Activated naive CD8-positive, alpha-beta T cell treated with anti-CD3 and anti-CD28 coated beads, Interleukin-2, amount 50 U/mL, for 24 hours (primary cell): ENCODE measurements around the gene SLX4IP.

ENCODE experiments used
- ATAC-seq: fragments of 150-1000 bp; cut with Tn5 transposase; one replicate; pipeline ENCODE4 v1.10.0; 2021
- DNase-seq: peaks from one replicate; pipeline ENCODE4 v3.0.0; 2021
- H3K27ac Mint-ChIP-seq: one replicate; pipeline ENCODE4 v1.8.0; 2021; ENCODE audit warnings: mild to moderate bottlenecking, mixed read lengths
- H3K27me3 Mint-ChIP-seq: one replicate; pipeline ENCODE4 v1.8.0; 2021; ENCODE audit warnings: mixed read lengths
- H3K36me3 Mint-ChIP-seq: one replicate; pipeline ENCODE4 v1.8.0; 2021; ENCODE audit warnings: low read depth, mixed read lengths
- H3K4me1 Mint-ChIP-seq: one replicate; pipeline ENCODE4 v1.8.0; 2021; ENCODE audit warnings: mixed read lengths
- H3K4me3 Mint-ChIP-seq: one replicate; pipeline ENCODE4 v1.8.0; 2021; ENCODE audit warnings: mild to moderate bottlenecking, moderate library complexity, mixed read lengths
- H3K9me3 Mint-ChIP-seq: one replicate; pipeline ENCODE4 v1.8.0; 2021; ENCODE audit warnings: mixed read lengths

Gene SLX4IP

DNA sequence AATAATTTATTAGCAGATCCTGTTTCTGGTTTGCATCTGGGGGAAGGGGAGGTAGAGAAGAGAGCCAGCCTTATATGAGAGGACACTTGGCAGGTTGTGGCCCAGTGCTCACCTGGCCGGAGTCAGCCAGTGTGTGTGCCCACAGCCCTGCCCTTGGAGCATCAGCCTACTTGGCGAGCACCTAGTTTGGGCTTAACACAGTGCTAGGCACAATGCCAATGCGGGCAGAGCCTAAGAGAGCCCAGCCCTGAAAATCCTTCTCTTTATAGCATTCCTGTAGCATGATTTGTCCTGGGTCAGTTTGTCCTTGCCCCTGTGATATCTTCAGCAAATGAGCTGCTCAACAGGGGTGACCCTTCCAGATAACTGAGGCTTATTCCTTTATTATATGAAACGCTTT lies 73.0 kb downstream of the SLX4IP start:
- Mint-ChIP-seq H3K4me3 (no peak overlapping the region), H3K4me1 (peaks cover 15% of the 10 kb centered on the region), H3K27ac (no peak overlapping the region), H3K36me3 (no peaks in the 10 kb centered on the region), H3K9me3 (no peaks in the 10 kb centered on the region), H3K27me3 (no peaks in the 10 kb centered on the region)
- ATAC-seq (no peak), DNase-seq (no peak)

GRCh38 chr20:10508468-10509251 lies 73.6 kb downstream of the SLX4IP start:
- no peaks in the 10 kb centered on the region for H3K27me3 Mint-ChIP-seq
- H3K4me1 Mint-ChIP-seq, result peaks cover 16% of the 10 kb centered on the region
- no peak for DNase-seq
- H3K36me3 Mint-ChIP-seq, result no peaks in the 10 kb centered on the region
- H3K9me3 Mint-ChIP-seq, result no peaks in the 10 kb centered on the region
- no peak overlapping the region for H3K4me3 Mint-ChIP-seq
- ATAC-seq, result no peak
- H3K27ac Mint-ChIP-seq, result no peak overlapping the region

GRCh38 chr20:10509376-10509775 lies 74.3 kb downstream of the SLX4IP start:
- ATAC-seq (no peak), DNase-seq (no peak)
- Mint-ChIP-seq H3K36me3 (no peaks in the 10 kb centered on the region), H3K27ac (no peak overlapping the region), H3K4me3 (no peak overlapping the region), H3K4me1 (peaks cover 23% of the 10 kb centered on the region), H3K9me3 (no peaks in the 10 kb centered on the region), H3K27me3 (no peaks in the 10 kb centered on the region)

- Mint-ChIP-seq H3K4me3 (no peak overlapping the region), H3K36me3 (peaks cover 3% of the 10 kb centered on the region), H3K9me3 (no peaks in the 10 kb centered on the region), H3K27ac (no peak overlapping the region), H3K27me3 (no peaks in the 10 kb centered on the region), H3K4me1 (peaks cover 26% of the 10 kb centered on the region)
- DNase-seq (no peak), ATAC-seq (no peak)
Observed at GRCh38 chr20:10510216-10510615, 75.1 kb downstream of the SLX4IP start.

GRCh38 chr20:10511170-10511508 lies 76.0 kb downstream of the SLX4IP start:
- DNase-seq, result no peak
- peak overlapping the region; percentile 64 for H3K27ac Mint-ChIP-seq
- H3K36me3 Mint-ChIP-seq, result peaks cover 3% of the 10 kb centered on the region
- peak overlapping the region; percentile 16 for H3K4me3 Mint-ChIP-seq
- no peaks in the 10 kb centered on the region for H3K9me3 Mint-ChIP-seq
- no peaks in the 10 kb centered on the region for H3K27me3 Mint-ChIP-seq
- peaks cover 29% of the 10 kb centered on the region for H3K4me1 Mint-ChIP-seq
- no peak for ATAC-seq

DNA sequence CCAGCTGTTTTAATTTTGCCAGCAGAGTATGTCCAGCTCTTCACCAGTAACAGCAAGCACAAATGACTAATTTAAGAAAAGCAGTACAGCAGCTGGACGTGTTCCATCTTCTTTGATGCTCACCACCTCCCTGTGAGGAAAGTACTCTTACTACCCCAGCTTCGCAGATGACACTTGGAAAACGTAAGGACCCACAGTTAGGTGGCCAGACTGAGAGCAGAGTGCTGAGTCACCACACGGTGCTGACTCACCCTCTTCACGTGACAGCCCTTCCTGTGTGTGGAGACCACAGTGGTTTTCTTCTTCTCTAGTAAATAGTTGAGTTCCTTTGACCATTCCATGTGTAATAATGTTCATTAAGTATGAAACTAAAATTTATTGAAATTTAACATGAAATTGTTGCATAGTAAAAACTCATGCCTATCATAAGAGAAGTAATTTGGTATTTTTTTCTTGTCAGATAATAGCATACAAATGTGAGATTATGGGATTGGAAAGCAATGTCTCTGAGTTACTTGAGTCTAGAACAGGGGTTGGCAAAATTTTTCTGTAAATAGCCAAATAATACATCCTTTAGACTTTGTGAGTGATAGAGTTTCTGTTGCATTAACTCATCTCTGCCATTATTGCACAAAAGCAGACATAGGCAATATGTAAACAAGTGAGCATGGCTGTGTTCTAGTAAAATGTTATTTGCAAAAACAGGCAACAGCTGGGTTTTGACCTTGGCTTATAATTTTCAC lies 76.6 kb downstream of the SLX4IP start:
- Mint-ChIP-seq H3K27ac (peak overlapping the region; percentile 64), H3K4me1 (peaks cover 27% of the 10 kb centered on the region), H3K4me3 (peak overlapping the region; percentile 16)

GRCh38 chr20:10513061-10513460 lies 78.0 kb downstream of the SLX4IP start:
- DNase-seq (no peak), ATAC-seq (no peak)
- peaks cover 3% of the 10 kb centered on the region for H3K36me3 Mint-ChIP-seq
- peaks cover 27% of the 10 kb centered on the region for H3K4me1 Mint-ChIP-seq
- H3K9me3 Mint-ChIP-seq, result no peaks in the 10 kb centered on the region
- no peaks in the 10 kb centered on the region for H3K27me3 Mint-ChIP-seq
- no peak overlapping the region for H3K27ac Mint-ChIP-seq
- H3K4me3 Mint-ChIP-seq, result no peak overlapping the region

More for the DNA sequence above, 76.6 kb downstream of the SLX4IP start:
- ATAC-seq, result peak; percentile 99
- Mint-ChIP-seq H3K9me3 (no peaks in the 10 kb centered on the region), H3K36me3 (peaks cover 3% of the 10 kb centered on the region), H3K27me3 (no peaks in the 10 kb centered on the region)
- DNase-seq, result peak; percentile 68

GRCh38 chr20:10513931-10514575 lies 78.9 kb downstream of the SLX4IP start:
- ATAC-seq, result no peak

GRCh38 chr20:10516529-10516928 lies 81.4 kb downstream of the SLX4IP start:
- H3K27ac Mint-ChIP-seq, result no peak overlapping the region
- no peaks in the 10 kb centered on the region for H3K9me3 Mint-ChIP-seq
- no peaks in the 10 kb centered on the region for H3K27me3 Mint-ChIP-seq
- DNase-seq (no peak), ATAC-seq (no peak)
- no peak overlapping the region for H3K4me3 Mint-ChIP-seq
- peaks cover 10% of the 10 kb centered on the region for H3K36me3 Mint-ChIP-seq
- peaks cover 41% of the 10 kb centered on the region for H3K4me1 Mint-ChIP-seq

More at GRCh38 chr20:10513931-10514575, 78.9 kb downstream of the SLX4IP start:
- Mint-ChIP-seq H3K9me3 (no peaks in the 10 kb centered on the region), H3K27ac (no peak overlapping the region), H3K36me3 (peaks cover 3% of the 10 kb centered on the region), H3K4me3 (no peak overlapping the region), H3K4me1 (peaks cover 28% of the 10 kb centered on the region), H3K27me3 (no peaks in the 10 kb centered on the region)
- DNase-seq, result no peak

DNA sequence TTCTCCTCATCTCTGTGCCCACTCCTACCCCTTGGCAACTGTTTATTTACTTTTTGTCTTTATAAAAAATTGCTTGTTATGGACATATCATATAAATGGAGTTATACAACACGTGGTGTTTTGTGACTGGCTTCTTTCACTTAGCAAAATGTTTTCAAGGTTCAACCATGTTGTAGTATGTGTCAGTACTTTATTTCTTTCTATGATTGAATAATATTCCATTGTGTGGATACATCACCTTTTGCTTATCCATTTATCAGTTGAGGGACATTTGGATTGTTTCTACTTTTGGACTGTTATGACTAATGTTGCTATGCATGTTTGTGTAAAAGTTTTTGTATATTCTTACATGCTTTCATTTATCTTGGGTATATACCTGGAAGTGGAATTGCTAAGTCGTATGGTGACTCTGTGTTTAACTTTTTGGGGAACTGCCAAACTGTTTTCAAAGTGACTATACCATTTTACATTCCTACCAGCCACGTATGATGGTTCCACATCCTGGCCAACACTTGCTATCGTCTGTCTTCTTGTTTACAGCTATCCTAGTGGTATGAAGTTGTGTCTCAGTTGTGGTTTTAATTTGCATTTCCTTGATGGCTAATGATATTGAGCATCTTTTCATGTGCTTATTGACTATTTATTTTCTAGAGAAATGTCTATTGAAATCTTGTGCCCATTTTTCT lies 84.4 kb downstream of the SLX4IP start:
- Mint-ChIP-seq H3K9me3 (no peaks in the 10 kb centered on the region), H3K4me3 (no peak overlapping the region), H3K27me3 (no peaks in the 10 kb centered on the region), H3K27ac (no peak overlapping the region), H3K4me1 (peaks cover 29% of the 10 kb centered on the region), H3K36me3 (peaks cover 10% of the 10 kb centered on the region)
- DNase-seq (no peak), ATAC-seq (no peak)

DNA sequence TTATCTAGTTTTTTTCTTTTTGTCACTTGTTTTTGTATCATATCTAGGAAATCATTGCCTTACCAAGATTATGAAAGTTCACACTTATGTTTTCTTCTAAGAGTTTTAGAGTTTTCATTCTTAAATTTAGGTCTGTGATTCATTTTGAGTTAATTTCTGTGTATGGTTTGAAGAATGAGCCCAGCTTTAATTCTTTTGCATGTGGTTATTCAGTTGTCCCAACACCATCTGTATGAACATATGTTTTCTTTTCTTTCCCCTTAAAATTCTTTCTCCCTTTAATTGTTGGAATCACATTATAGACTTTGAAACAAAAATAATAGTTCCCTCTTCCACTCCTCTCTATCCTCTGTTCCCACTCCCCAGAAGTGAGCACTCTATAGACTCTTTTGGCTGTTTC lies 85.4 kb downstream of the SLX4IP start:
- no peak overlapping the region for H3K4me3 Mint-ChIP-seq
- ATAC-seq (no peak), DNase-seq (no peak)
- H3K36me3 Mint-ChIP-seq, result peaks cover 7% of the 10 kb centered on the region
- peaks cover 29% of the 10 kb centered on the region for H3K4me1 Mint-ChIP-seq
- H3K27ac Mint-ChIP-seq, result no peak overlapping the region
- H3K27me3 Mint-ChIP-seq, result no peaks in the 10 kb centered on the region
- no peaks in the 10 kb centered on the region for H3K9me3 Mint-ChIP-seq

- no peaks in the 10 kb centered on the region for H3K9me3 Mint-ChIP-seq
- peaks cover 12% of the 10 kb centered on the region for H3K36me3 Mint-ChIP-seq
- ATAC-seq (peak; percentile 51), DNase-seq (no peak)
- H3K4me1 Mint-ChIP-seq, result peaks cover 28% of the 10 kb centered on the region
- H3K27me3 Mint-ChIP-seq, result no peaks in the 10 kb centered on the region
- no peak overlapping the region for H3K27ac Mint-ChIP-seq
- H3K4me3 Mint-ChIP-seq, result no peak overlapping the region
Observed at GRCh38 chr20:10521068-10521831, 86.1 kb downstream of the SLX4IP start.

DNA sequence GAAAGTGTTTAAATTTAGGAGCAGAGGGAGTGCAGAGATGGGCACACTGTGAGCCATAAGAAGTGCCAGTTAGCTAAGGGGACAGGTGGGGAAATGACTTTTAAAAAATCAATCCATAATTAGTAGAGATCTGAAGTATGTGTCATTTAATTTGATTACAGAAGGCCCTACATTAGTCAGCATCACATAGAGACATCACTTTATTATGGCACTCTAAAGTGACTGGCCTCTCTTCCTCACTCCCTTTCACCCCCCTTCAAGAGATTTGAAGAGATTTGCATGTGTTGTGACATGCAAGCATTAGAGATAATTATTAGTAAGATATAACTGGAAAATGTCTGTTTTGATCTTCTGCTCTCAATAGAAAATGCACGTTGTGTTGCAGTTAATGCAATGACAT lies 86.7 kb downstream of the SLX4IP start:
- Mint-ChIP-seq H3K9me3 (no peaks in the 10 kb centered on the region), H3K36me3 (peaks cover 12% of the 10 kb centered on the region), H3K27me3 (no peaks in the 10 kb centered on the region), H3K4me3 (no peak overlapping the region), H3K4me1 (peaks cover 28% of the 10 kb centered on the region), H3K27ac (no peak overlapping the region)
- DNase-seq, result no peak
- ATAC-seq, result no peak

- H3K27me3 Mint-ChIP-seq, result no peaks in the 10 kb centered on the region
- H3K27ac Mint-ChIP-seq, result no peak overlapping the region
- ATAC-seq (no peak), DNase-seq (no peak)
- H3K9me3 Mint-ChIP-seq, result no peaks in the 10 kb centered on the region
- H3K4me3 Mint-ChIP-seq, result no peak overlapping the region
- H3K4me1 Mint-ChIP-seq, result peaks cover 28% of the 10 kb centered on the region
- peaks cover 12% of the 10 kb centered on the region for H3K36me3 Mint-ChIP-seq
Observed at GRCh38 chr20:10522328-10522727, 87.2 kb downstream of the SLX4IP start.
